HCT116 (cell line): ENCODE results near the gene TPD52L3. TPM values are rescaled to one million over a fixed set of nuclear protein-coding genes. Genes with fewer than 3 reads are reported as not detected.

Source experiments
- total RNA-seq: library from RNA; stranded (reverse); gene quantifications from one replicate; pipeline ENCODE4 v1.2.1, GENCODE V29; 2021; ENCODE audit not compliant: unreplicated experiment

The TPD52L3 gene
- total RNA-seq, 1 experiment from 2014 or later: not detected

Other genes starting within 250 kb of the TPD52L3 start
- not detected for gene IL33, start 112.6 kb upstream of the TPD52L3 start, total RNA-seq
- gene UHRF2, start 84.8 kb downstream of the TPD52L3 start, total RNA-seq: 40.6 TPM